Vagina (tissue), 2 donors: Measurements from ENCODE around the gene SSBP4.
"Not testable (repeated sequence)": the region's sequence is repeated elsewhere in the genome, so short reads cannot be mapped to it uniquely, and the experiment has no call there.

Experiments
- CTCF ChIP-seq, 3 experiments: fragments of 450-650 bp in 2 of 3; fragments of 200-600 bp in 1 of 3; sonication (generic) in 1 of 3; IDR thresholded peaks; one replicate each; pipeline ENCODE4 v1.5.1; 2017 to 2019; ENCODE audit warnings: antibody characterized with exemption in 3 of 3, mild to moderate bottlenecking in 2 of 3, moderate library complexity in 2 of 3
- POLR2A ChIP-seq, 2 donors: fragments of 450-650 bp; IDR thresholded peaks; one replicate each; pipeline ENCODE4 v1.6.1; 2017; ENCODE audit warnings: antibody characterized with exemption in 2 of 2, mild to moderate bottlenecking in 2 of 2, moderate library complexity in 2 of 2

- not testable (repeated sequence) for TF ChIP-seq CTCF, POLR2A (IDR thresholded peaks at IDR 0.05)
Observed at GRCh38 chr19:18405754-18406153, 13.4 kb upstream of the SSBP4 start.
